Astrocyte (in vitro differentiated cells and primary cell): ENCODE data around the gene MIAT.

Experiments used
- CTCF ChIP-seq: IDR thresholded peaks from 2 replicates; pipeline ENCODE4 v1.5.1; 2011; ENCODE audit warnings: low read depth, mild to moderate bottlenecking, inconsistent platforms, low read length, moderate library complexity; ENCODE audit not compliant: insufficient read depth
- EZH2 ChIP-seq: IDR thresholded peaks from 2 replicates; pipeline ENCODE4 v1.6.1; 2012; ENCODE audit warnings: mild to moderate bottlenecking, low read length, inconsistent platforms; ENCODE audit not compliant: insufficient read depth

GRCh38 chr22:26673486-26673885 lies 16.1 kb downstream of the MIAT start:
- TF ChIP-seq CTCF (no peak), EZH2 (no peak)
